GM12874 (cell line): ENCODE data around the gene CMSS1.

ENCODE experiments used
- CTCF ChIP-seq: IDR thresholded peaks from 2 replicates; pipeline ENCODE4 v1.5.1; 2011; ENCODE audit warnings: low read depth, mild to moderate bottlenecking, control low read depth, low read length, moderate library complexity; ENCODE audit not compliant: insufficient read depth

The CMSS1 gene

GRCh38 chr3:100060685-100061484 is 243.2 kb downstream of the CMSS1 start:
- no peak for TF ChIP-seq CTCF

GRCh38 chr3:100062665-100063064 is 245.0 kb downstream of the CMSS1 start:
- TF ChIP-seq CTCF, result no peak

GRCh38 chr3:100063929-100064461 is 246.3 kb downstream of the CMSS1 start:
- no peak for TF ChIP-seq CTCF

- TF ChIP-seq CTCF, result no peak
Observed at GRCh38 chr3:100067589-100067988, 249.9 kb downstream of the CMSS1 start.

- TF ChIP-seq CTCF, result peak; percentile 68
Observed at GRCh38 chr3:100068826-100069225, 251.2 kb downstream of the CMSS1 start.

GRCh38 chr3:100069472-100069871 is 251.8 kb downstream of the CMSS1 start:
- no peak for TF ChIP-seq CTCF

GRCh38 chr3:100072326-100073048 is 254.8 kb downstream of the CMSS1 start:
- no peak for TF ChIP-seq CTCF
